RPMI7951 (cell line): ENCODE results near the gene KIRREL3. TPM values are rescaled to one million over a fixed set of nuclear protein-coding genes. Genes with fewer than 3 reads are reported as not detected.

Experiments used
- DNase-seq: peaks from one replicate; pipeline ENCODE4 v3.0.0-alpha.2; 2012; ENCODE audit warnings: low read depth
- total RNA-seq: library from RNA; depleted of rRNA; stranded (reverse); fragments of >200 nt; shearing (Covaris generic); gene quantifications from 2 replicates; pipeline ENCODE4 v1.2.3, GENCODE V29; 2014

Gene KIRREL3
- total RNA-seq, 1 experiment from 2014 or later = 0.24 TPM

DNA sequence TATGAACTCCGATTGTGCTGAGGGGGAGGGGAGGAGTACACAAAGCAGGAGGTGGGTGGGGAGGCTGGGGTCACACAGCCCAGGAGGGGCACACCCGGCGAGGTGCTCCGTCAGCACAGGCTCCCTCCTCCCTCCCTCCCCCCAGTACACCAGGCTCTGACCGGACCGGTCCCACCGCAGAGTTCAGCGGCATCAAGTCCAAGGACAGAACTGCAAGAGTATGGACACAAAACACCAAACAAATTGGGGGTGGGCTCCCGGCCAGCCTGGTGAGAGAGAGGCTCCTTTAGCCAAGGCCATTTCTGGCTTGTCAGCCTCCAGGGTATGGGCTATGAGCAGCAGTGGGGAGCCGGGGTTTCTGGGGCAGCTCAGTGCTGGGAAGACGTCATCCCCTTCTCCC, 576.8 kb downstream of the KIRREL3 start:
- DNase-seq = no peak

DNA sequence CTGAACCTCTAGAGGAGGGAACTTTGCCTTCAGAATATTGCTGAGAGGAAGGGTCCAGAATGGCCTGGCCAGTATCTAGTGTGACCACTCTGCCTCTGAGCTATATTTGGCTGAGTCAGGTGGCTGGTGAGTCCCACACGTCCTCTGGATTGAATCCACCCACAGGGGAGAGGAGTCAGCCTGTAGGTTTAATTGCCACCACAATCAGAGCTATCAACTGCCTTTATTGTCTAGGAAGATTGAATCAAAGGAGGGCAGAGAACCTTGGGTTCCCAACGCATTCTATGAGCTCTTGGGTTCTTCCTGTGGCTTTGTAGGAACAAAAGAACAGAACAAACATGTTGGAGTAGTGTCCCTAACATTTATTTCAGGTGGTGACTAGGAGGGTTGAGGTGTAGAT, 577.4 kb downstream of the KIRREL3 start:
- no peak for DNase-seq

DNA sequence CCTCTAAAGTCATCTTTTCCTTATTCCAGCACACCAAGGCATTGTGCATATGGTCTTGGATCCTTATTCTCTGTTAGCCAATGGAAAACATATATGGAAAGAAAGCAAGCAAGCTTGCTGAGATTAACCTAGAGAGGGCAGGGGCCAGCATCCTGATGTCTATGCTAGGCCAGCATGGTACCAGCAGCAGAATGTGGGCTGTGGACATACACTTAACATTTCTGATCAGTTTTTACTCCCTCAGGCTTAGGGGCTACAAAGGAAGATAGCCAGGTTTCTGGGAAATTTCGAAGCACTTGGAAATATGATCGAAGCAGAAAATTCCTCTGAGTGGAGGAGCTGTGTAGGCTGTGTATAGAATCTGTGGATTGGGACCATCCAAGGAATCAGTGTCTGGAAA, 578.1 kb downstream of the KIRREL3 start:
- no peak for DNase-seq

DNA sequence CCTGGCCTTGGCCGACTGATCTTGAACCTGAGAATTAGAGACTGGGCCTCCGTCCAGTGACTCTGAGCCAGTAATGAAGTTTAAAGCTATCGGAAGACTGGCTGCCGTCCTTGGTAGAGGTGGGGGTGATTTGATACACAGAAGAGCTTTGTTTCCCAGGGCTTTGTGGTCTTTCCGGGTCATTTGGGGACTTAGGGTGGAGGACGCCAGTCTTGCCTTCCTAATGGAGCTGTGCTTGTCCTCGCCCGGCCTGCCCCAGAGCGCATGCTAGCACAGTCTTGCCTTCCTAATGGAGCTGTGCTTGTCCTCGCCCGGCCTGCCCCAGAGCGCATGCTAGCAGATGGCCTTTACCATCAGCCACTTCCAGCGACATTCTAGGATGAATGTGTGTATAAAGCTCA, 579.3 kb downstream of the KIRREL3 start:
- no peak for DNase-seq

DNA sequence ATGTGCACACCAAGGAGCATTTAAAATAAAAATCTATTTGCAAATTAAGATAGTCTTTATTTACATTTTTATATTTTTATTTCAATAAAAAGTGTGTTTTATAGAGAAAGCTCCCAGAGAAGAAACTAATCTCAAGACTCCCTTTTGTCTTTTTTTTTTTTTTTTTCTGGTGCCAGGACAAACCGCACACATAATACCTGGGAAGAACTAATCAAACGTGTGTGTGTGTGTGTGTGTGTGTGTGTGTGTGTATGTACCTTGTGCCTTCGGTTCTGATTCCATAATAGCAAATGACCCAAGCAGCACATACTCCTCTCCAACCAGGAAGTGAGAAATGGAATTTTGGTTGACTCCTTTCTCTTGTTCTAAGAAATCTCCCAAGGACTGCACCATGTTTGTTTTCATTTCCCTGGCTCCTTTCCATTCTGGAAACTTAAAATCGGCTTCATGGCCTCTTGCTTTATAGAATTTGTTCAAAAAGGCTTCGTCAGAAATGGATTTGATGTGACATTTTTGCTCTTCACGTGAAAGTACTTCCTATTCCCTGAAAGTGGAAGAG, 579.8 kb downstream of the KIRREL3 start:
- DNase-seq = no peak

DNA sequence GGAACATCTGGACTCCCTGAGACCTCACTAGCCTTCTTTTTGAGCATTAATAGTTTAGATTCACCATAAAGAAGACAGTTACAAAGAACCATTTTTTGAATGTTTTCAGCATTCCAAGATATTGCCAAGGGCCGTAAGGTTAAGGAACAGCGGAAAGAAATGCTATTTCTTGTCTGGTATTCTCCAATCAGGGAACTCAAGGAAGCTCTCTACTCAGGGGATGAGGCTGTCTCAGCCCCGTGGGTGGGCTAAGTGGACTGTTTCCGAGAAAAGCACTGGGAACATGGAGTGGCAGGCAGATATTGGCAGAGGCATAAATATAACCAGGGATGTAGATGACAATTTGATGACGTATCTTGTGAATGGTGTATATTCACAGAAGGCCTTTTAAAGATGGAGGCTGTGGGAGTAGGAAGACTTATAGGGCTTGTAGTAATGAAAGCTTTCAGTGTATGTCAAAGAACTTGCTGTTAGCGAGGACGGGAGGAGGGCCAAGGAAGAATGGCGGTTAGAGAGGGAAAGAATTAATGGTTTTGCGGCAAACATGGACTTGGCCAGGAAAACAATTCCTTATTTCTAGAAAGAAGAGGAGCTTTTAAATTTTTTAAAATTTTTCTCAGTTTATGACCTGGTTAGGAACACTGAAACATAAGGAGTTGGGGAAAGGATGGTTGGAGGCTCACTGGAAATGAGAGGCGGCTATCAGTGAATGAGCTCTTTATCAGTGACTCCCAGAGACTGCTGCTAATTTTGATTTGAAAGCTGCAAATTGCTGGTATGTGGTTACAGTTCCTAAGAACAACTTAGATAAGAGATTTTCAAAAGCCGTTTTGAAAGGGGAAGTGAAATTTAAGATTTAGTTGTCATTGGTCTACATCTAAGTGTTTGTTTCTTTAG, 580.5 kb downstream of the KIRREL3 start:
- peak; percentile 60 for DNase-seq

DNA sequence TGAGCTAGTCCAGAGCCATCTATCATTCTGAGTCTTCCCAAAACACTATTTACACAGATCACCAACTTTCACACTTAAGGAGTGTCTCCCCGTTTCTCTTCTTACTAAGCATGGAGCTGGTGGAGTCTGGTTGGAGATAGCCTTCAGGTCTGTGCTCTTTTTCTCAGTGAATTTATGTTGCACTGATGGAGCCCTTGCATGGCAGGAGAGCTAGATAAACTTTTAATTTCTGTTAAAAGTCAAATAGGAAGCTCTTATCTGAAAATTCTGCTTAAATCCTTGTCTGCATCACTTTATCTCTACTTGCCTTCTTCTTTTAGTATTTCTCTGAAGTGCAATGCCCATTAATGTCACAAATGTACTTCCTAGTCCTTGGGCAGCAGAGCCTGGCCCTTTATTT, 581.7 kb downstream of the KIRREL3 start:
- no peak for DNase-seq

DNA sequence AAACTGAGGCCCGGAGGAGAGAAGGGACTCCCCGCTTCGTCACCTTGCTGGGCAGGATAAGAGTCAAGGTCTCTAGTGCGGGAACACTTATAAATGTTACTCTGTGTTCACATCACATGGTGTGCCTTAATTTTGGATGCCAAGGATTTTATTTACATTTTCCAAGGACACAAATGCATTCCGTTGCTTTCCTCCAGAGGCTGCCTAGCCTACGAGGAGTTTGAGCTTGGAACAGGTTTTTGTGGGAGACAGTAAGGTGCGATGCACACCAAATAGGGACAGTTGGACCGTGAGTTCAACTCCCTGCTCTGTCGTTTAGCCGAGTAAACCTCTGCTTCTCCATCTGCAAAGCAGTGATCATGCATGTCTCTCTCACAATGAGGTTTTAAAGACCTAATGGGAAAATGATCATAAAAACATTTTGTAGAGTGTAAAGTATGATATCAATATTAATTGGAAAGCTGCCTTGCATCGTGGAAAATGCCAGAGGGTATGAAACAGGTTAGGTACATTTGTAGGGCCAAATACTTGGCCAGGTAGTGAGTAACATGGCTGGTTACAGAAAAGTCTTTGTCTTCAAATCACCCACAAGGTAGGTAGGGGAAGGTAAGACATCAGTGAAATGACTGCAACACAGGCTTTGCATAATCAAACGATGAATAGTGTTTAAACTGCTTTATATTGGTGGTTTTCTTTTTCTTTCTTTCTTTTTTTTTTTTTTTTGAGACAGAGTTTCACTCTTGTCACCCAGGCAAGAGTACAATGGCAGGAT, 583.3 kb downstream of the KIRREL3 start:
- DNase-seq = no peak

DNA sequence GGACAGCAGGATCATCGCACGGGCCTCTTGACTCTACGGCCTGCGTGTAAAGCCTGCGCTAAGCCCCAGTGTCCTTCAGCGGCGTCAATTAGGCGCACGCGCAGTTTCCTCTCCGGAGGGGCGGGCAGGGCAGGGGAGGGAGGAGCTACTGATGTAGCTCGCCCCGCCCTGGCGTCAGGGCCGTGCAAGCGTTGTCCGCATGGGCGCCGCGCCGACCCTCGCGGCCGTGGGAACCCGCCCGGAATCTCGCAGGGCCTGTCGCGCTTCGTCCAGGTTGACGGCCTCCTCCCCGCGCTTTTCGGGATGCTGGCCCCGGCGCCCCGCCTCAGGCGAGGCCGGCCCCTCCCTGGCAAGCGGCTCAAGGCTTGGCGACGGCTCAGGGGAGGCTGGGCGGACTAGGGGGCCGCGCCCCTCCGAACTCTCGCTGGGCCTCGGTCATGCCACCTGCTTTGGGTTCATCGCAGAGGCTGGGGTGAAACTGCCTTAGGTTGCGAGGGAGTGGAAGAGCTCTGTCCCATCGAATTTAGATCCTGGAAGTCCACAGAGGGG, 584.0 kb downstream of the KIRREL3 start:
- DNase-seq = no peak

DNA sequence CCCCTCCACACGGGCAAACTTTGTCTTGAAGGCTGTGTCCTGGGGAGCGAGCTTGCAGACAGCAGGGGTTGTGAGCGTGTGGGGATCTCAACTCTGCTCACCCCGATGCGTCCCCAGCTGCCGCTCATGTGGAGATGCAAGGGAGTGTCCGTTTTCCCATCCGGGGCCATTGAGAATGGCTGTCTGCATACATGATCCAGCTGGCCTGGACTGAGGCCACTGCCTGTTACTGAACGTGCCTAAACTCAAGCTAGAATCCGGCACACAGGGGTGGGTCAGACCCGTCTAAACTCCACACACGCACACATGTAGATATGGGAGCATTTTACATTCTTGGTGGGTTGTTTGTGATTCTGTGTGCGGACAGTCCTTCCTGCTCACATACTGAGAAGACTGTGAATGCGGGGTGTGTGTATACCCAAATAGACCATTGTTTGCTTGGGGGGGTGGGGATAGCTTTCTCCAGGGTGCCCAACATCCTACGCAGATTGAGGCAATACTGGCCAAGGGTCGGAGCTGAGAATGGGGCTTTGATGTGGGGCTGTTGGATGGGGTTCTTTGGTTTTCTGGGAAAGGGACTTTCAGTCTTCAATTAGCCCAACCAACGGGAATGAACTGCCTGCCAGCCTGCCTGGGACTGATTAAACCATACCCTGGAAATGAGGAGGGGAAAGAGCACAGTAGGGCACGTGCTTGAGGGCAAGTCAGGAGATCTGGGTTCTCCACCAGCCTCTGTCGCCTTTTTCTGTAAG, 584.7 kb downstream of the KIRREL3 start:
- no peak for DNase-seq

DNA sequence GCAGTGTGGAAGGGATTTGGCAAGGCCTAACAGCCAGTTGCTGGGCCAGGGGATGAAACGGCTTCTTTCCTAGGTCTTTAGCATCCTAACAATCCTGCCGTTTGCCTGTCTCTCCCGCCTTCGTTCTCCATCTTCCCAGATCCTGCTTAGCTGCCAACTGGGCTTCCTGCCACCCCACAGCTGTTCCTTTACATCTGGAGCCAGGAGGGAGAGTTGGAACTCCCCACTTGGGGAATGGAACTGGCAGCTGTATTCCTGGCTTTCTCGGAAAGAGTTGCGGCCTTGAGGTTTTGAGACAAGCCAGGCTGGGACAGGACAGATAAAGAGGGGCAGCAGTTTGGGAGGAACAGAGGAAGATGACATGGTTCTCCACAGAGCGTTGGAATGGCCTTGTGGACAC, 585.4 kb downstream of the KIRREL3 start:
- peak; percentile 53 for DNase-seq

DNA sequence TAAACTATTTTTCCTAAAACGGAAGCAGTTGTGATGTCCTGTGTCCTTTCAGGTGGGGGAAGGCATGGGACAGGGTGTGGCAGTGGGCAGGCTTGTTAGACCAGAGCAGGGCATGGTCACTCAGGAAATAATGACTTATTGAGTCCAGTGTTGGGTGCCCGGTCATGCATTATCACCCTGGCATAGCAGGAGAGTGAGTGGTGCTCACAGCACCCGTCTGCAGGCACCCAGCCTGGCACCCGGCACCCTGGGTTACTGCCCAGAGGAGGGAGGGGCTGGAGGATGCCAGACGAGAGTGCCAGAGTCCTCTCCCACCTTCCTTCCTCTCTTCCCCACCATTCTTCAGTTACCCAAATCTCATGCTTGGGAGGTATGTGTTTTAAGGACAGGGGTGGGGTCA, 586.0 kb downstream of the KIRREL3 start:
- no peak for DNase-seq

DNA sequence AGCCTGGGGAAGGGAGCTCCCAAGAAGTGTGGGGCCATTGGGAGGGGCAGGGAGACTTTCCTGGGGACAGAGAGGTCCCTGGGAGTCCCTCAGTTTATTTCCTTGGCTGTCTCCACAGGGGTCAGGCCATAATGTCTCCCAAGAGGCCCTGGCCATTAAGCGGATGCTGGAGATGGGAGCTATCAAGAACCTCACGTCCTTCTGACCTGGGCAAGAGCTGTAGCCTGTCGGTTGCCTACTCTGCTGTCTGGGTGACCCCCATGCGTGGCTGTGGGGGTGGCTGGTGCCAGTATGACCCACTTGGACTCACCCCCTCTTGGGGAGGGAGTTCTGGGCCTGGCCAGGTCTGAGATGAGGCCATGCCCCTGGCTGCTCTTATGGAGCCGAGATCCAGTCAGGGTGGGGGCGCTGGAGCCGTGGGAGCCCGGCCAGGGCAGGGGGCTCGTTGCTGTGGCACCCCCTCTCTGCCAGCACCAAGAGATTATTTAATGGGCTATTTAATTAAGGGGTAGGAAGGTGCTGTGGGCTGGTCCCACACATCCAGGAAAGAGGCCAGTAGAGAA, 586.6 kb downstream of the KIRREL3 start:
- DNase-seq = no peak

DNA sequence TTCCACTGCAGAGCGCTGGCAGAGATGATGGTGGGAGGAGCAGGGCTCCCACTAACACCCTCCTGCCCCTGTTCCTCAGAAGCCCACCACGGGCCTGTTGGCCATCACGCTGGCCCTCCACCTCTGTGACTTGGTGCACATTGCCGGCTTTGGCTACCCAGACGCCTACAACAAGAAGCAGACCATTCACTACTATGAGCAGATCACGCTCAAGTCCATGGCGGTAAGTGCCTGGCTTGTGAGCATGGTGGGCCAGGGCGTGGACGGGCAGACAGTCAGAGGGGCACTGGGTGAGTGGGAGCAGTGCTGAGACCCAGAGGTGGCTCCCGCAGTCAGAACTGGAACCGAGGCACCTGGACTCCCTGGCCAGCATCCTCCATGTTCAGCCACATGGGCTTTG, 587.1 kb downstream of the KIRREL3 start:
- DNase-seq = no peak

DNA sequence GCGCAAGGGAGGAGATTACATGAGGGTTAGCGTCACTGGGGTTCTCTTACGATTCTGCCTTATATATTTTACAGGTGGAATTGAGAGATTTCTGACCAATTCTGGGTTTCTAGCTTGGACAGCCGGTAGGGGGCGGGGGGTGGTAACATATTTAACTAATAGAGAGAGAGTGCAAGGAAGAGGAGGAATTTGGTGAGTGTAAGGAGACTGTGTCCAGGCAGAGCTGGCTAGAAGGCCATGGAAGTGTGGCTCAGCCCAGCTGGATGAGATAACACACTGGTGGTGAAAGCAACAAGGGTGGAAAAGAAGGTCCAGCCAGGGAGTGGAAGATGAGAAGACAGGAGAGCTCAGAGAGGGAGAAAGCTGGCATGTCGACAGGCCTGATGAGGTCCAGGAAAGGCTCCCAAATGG, 588.6 kb downstream of the KIRREL3 start:
- no peak for DNase-seq

DNA sequence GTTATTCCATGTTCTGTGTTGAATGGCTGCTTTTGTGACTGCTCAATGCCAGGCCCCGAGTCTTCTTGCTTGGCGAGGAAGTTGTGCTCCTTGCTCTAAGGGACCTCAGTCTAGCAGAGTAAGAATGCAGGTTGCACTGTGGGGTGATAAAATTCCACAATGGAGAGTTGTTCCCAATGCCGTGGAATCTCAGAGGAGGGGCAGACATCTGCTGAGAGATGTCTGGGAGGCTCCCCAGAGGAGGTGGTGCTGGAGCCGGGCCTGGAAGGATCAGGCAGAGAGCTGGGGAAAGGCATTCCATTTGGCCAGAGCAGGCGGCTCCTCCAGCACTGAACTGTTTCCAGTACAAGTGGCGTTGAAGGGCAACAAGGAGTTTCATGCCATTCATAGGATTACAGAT, 589.9 kb downstream of the KIRREL3 start:
- DNase-seq = peak; percentile 47

DNA sequence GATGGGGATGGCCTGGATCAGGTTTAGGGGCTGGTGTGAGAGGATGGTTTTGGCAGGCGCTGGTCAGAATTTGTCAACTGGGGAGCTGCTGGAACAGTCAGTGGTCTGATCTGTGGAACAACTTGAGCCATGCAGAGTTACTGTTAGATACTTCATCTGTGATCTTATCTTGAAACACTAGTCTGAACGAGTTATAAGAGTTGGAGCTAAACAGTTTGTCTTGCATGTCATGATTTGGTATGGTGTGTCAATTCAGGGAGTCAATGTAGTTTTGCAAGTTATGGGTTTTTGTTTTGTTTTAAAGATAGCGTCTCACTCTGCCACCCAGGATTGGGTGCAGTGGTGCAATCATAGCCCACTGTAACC, 591.0 kb downstream of the KIRREL3 start:
- DNase-seq = no peak

DNA sequence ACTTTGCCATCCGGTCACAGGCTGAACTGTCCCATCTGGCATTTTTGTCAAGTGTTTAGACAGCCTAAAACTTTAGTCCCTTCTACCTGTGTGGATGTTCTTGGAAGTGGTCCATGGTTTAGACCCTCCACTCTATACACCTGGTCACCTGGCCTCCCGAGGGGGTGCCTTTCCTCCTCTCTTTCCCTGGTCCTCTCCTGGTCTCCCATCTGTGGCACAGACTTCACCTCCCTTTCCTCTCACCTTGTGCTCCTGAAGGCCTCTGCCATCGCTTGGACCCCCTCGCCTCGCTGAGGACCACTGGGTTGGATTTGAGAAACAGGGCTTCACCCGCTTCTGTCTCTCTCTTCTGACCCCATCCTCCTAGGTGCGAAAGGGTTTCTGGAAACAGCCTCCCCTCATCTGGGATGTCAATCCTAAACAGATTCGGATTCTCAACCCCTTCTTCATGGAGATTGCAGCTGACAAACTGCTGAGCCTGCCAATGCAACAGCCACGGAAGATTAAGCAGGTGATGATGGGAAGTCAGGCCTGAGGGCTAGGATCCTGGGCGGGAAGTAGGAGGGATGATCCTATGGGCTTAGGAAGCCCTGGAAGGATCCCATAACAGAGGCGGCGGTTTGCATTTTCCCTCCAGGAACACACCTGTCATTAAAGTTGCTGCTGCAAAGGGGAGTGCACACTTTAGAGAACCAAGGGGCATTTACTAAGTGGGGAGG, 591.5 kb downstream of the KIRREL3 start:
- no peak for DNase-seq

DNA sequence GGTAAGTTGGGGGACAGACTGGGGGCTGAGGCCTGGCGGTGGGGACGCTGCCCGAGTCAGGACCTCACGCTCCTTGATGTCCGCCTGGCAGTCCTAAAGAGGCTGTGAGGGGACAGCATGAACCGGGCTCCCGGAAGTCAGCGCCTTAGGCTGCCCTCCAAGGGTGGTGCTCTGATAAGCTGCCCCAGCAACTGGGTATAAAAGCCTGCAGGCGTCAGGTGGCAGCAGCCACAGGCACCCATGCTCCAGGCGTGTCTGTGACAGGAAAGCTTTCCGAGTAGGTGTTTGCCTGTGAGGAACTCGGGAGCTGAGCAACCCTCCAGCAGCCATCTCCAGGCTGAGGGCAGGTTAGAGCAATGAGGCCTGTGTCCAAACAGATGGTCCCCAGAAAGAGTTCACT, 592.1 kb downstream of the KIRREL3 start:
- no peak for DNase-seq

DNA sequence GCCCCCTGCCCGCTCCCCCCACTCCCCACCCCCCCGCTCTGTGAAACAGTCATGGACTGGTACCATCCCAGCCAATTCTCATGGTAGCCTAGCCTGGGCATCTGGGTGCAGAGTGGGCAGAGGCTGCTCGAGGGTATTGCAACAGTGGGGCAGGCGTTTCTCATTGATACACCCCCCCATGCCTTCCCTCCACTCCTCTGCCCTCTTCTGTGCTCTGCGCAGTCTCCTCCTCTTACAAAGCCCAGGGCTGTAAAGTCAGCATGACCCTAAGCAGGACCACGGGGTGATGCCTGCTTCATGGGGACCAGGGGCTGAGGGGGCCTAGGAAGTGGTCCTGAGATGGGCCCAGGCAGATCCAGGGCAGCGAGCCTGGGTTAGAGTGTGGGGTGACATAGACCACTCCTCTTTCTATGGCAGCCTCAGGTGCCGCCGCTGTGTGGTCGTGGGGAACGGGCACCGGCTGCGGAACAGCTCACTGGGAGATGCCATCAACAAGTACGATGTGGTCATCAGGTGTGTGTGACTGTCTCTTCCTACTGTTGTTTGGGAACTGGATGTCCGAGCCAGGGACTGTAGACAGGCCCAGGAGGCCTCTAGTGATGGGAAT, 592.8 kb downstream of the KIRREL3 start:
- no peak for DNase-seq
